Ishikawa (cell line): ENCODE data around the gene S100A5.

Source experiments
- CEBPB ChIP-seq: IDR thresholded peaks from 2 replicates; pipeline ENCODE4 v1.6.1; 2012
- CREB1 ChIP-seq: IDR thresholded peaks from 2 replicates; pipeline ENCODE4 v1.6.1; 2012; ENCODE audit warnings: low read depth
- EGR1 ChIP-seq: IDR thresholded peaks from 2 replicates; pipeline ENCODE4 v1.6.1; 2012
- EP300 ChIP-seq: IDR thresholded peaks from 2 replicates; pipeline ENCODE4 v1.6.1; 2012; ENCODE audit warnings: borderline replicate concordance
- FOXM1 ChIP-seq: IDR thresholded peaks from 2 replicates; pipeline ENCODE4 v1.6.1; 2012; ENCODE audit warnings: low read depth, borderline replicate concordance
- MAX ChIP-seq: IDR thresholded peaks from 2 replicates; pipeline ENCODE4 v1.6.1; 2012
- NFIC ChIP-seq: IDR thresholded peaks from 2 replicates; pipeline ENCODE4 v1.6.1; 2012
- RAD21 ChIP-seq: IDR thresholded peaks from 2 replicates; pipeline ENCODE4 v1.6.1; 2012; ENCODE audit warnings: low read depth
- TAF1 ChIP-seq: IDR thresholded peaks from 2 replicates; pipeline ENCODE4 v1.6.1; 2012; ENCODE audit warnings: low read depth, mild to moderate bottlenecking
- TCF12 ChIP-seq: IDR thresholded peaks from 2 replicates; pipeline ENCODE4 v1.6.1; 2012; ENCODE audit warnings: low read depth
- TEAD4 ChIP-seq: IDR thresholded peaks from 2 replicates; pipeline ENCODE4 v1.6.1; 2012
- YY1 ChIP-seq: IDR thresholded peaks from 2 replicates; pipeline ENCODE4 v1.6.1; 2012; ENCODE audit warnings: low read depth
- ZBTB7A ChIP-seq: IDR thresholded peaks from 2 replicates; pipeline ENCODE4 v1.6.1; 2012; ENCODE audit warnings: low read depth
- TF ChIP-seq, protein P1 (sequence below): IDR thresholded peaks from 2 replicates; pipeline ENCODE4 v1.6.1; 2012
- TF ChIP-seq, protein P2 (sequence below): IDR thresholded peaks from 2 replicates; pipeline ENCODE4 v1.6.1; 2012; ENCODE audit warnings: low read depth, mild to moderate bottlenecking

S100A5 gene

GRCh38 chr1:153550398-153550758, 9.6 kb upstream of the S100A5 start:
- TF ChIP-seq MAX, result 0 out of 2 replicates have a peak, but pooled peaks have one; percentile 22
- TF ChIP-seq EGR1, result no peak

DNA sequence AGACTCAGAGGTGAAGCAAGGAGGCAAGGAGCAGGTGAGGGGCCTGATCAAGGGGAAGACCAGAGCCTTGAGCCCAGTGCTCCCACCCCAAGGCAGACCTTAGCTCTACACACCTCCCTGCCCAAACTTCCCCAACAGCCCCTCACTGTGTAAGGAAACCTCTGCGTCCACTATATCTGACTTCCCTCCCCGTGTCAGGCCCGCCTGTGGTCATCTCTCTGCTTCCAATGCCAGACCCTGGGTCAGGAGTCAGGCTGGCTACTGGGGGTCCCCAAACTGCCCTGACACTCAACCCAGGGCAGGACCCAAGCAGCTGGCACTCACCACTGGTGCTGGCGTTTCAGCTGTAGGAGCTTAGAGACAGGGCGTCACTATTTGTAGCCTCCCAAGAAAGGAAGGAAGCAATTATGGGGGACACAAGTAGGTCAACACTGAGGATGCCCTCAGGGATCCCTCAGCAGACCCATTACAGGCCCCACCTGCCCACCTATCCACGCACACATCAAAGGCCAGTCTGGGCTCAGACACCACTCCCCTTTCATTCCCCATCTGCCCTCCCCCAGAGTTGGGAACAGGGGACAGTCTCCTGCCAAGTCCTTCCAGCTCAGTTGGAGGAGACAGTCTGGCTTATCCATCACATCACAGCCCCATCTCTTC, 9.1 kb upstream of the S100A5 start:
- no peak for TF ChIP-seq CEBPB
- no peak for TF ChIP-seq TEAD4
- no peak for TF ChIP-seq TAF1
- TF ChIP-seq, protein P1, sequence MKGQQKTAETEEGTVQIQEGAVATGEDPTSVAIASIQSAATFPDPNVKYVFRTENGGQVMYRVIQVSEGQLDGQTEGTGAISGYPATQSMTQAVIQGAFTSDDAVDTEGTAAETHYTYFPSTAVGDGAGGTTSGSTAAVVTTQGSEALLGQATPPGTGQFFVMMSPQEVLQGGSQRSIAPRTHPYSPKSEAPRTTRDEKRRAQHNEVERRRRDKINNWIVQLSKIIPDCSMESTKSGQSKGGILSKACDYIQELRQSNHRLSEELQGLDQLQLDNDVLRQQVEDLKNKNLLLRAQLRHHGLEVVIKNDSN, result no peak
- TF ChIP-seq YY1, result no peak
- TF ChIP-seq EP300, result no peak
- TF ChIP-seq EGR1, result no peak
- TF ChIP-seq TCF12, result no peak
- no peak for TF ChIP-seq RAD21

- TF ChIP-seq FOXM1 (no peak), CREB1 (no peak), YY1 (no peak), MAX (no peak), NFIC (peak; percentile 29; the same call in 1 of the 2 replicates), TEAD4 (no peak; the same call in 1 of the 2 replicates), EGR1 (no peak), TCF12 (peak; percentile 55; the same call in 1 of the 2 replicates), ZBTB7A (0 out of 2 replicates have a peak, but pooled peaks have one; percentile 41), EP300 (peak; percentile 34; the same call in 1 of the 2 replicates), RAD21 (no peak), TAF1 (no peak), CEBPB (no peak)
- TF ChIP-seq, protein P1, result no peak
- TF ChIP-seq, protein P2, sequence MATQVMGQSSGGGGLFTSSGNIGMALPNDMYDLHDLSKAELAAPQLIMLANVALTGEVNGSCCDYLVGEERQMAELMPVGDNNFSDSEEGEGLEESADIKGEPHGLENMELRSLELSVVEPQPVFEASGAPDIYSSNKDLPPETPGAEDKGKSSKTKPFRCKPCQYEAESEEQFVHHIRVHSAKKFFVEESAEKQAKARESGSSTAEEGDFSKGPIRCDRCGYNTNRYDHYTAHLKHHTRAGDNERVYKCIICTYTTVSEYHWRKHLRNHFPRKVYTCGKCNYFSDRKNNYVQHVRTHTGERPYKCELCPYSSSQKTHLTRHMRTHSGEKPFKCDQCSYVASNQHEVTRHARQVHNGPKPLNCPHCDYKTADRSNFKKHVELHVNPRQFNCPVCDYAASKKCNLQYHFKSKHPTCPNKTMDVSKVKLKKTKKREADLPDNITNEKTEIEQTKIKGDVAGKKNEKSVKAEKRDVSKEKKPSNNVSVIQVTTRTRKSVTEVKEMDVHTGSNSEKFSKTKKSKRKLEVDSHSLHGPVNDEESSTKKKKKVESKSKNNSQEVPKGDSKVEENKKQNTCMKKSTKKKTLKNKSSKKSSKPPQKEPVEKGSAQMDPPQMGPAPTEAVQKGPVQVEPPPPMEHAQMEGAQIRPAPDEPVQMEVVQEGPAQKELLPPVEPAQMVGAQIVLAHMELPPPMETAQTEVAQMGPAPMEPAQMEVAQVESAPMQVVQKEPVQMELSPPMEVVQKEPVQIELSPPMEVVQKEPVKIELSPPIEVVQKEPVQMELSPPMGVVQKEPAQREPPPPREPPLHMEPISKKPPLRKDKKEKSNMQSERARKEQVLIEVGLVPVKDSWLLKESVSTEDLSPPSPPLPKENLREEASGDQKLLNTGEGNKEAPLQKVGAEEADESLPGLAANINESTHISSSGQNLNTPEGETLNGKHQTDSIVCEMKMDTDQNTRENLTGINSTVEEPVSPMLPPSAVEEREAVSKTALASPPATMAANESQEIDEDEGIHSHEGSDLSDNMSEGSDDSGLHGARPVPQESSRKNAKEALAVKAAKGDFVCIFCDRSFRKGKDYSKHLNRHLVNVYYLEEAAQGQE, result no peak
Observed at GRCh38 chr1:153548722-153549688, 8.3 kb upstream of the S100A5 start, which contains the start of gene S100A3. TSS of gene S100A3 (minus strand) at chr1:153549258. CDS start at chr1:153548485, 773 bp downstream.

DNA sequence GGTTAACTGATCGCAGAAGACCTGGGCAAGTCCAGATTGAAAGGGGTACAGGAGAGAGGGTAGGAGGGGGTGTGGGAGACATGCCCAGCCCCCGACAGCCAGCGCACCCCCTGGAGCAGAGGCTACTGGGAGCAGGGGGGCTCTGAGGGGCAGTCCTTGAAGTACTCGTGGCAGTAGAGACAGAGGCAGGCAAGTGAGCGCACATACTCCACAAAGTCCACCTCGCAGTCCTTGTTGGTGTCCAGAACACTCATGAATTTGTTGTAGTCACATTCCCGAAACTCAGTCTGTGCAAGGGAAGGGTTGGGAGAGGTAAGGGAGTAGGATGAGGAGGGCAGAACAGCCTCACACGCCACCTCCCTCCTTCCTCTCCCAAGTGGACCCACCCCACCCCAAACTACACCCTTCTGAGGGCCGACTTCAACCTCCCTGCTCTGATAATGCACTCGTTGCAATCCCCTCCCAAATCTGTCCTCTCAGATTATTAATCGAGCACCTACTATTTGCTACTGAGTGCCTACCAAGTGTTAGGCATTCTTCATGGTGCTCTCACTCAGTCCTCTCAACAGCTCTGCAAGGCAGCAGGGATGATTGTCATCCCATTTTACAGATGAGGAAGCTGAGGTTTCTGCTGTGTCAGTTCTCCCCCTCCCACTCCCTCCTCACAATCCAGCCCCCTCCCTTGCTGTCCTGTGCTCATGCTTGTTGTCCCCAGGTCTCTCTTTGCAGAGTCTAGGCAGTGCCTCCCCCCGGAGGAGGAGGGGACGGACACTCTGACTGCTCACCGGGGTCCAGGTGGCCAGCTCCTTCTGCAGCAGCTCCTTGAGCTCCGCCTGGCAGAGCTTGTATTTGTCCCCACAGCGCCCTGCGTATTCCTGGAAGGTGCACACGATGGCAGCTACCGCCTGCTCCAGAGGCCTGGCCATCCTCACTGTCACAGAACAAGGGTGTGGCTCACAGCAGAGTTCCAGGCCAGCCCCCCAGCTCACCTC, 7.1 kb upstream of the S100A5 start:
- TF ChIP-seq EP300 (no peak), ZBTB7A (no peak), CREB1 (no peak), MAX (no peak), FOXM1 (no peak), CEBPB (no peak), YY1 (no peak), NFIC (no peak), TCF12 (no peak), RAD21 (no peak), EGR1 (no peak), TEAD4 (no peak), TAF1 (no peak)
- TF ChIP-seq, protein P2, result no peak
- TF ChIP-seq, protein P1, result no peak
